H9 (cell line): ENCODE data around the gene HSPG2. TPM values are rescaled to one million over a fixed set of nuclear protein-coding genes. Genes with fewer than 3 reads are reported as not detected.

Experiments
- DNase-seq: peaks from one replicate; pipeline ENCODE4 v3.0.0-alpha.2; 2017
- H2AFZ ChIP-seq: one replicate; pipeline ENCODE4 v1.6.1; 2013; ENCODE audit warnings: mild to moderate bottlenecking, low read length, control low read depth, moderate library complexity
- H2AK5ac ChIP-seq: 2 replicates; pipeline ENCODE4 v1.6.1; 2013; ENCODE audit warnings: low read length, control low read depth, mixed read lengths; ENCODE audit not compliant: insufficient read length
- H2BK120ac ChIP-seq: one replicate; pipeline ENCODE4 v1.6.1; 2013; ENCODE audit warnings: low read depth, mild to moderate bottlenecking, low read length, control low read depth, inconsistent platforms; ENCODE audit not compliant: poor library complexity, severe bottlenecking
- H2BK12ac ChIP-seq: 2 replicates; pipeline ENCODE4 v1.6.1; 2013; ENCODE audit warnings: low read length, control low read depth, mixed read lengths, low read depth; ENCODE audit not compliant: insufficient read length
- H2BK15ac ChIP-seq: 2 replicates; pipeline ENCODE4 v1.6.1; 2013; ENCODE audit warnings: low read depth, low read length, control low read depth
- H2BK20ac ChIP-seq: one replicate; pipeline ENCODE4 v1.6.1; 2013; ENCODE audit warnings: low read depth, mild to moderate bottlenecking, low read length, control low read depth, inconsistent platforms; ENCODE audit not compliant: poor library complexity, severe bottlenecking
- H2BK5ac ChIP-seq: 2 replicates; pipeline ENCODE4 v1.6.1; 2013; ENCODE audit warnings: low read length, control low read depth, mixed read lengths; ENCODE audit not compliant: insufficient read length
- H3K14ac ChIP-seq: 2 replicates; pipeline ENCODE4 v1.6.1; 2013; ENCODE audit warnings: low read length, control low read depth; ENCODE audit not compliant: insufficient read depth
- H3K18ac ChIP-seq: 2 replicates; pipeline ENCODE4 v1.6.1; 2013; ENCODE audit warnings: low read depth, mild to moderate bottlenecking, mixed read lengths, low read length, control low read depth; ENCODE audit not compliant: insufficient read length
- H3K23ac ChIP-seq: 2 replicates; pipeline ENCODE4 v1.6.1; 2013; ENCODE audit warnings: low read length, control low read depth, mixed read lengths, low read depth; ENCODE audit not compliant: insufficient read length
- H3K23me2 ChIP-seq: 2 replicates; pipeline ENCODE4 v1.6.1; 2013; ENCODE audit warnings: low read depth, mild to moderate bottlenecking, mixed read lengths, low read length, control low read depth; ENCODE audit not compliant: insufficient read length, poor library complexity, severe bottlenecking
- H3K27ac ChIP-seq: 2 replicates; pipeline ENCODE4 v1.5.1; 2013; ENCODE audit warnings: low read length, control low read depth, mixed read lengths, low read depth; ENCODE audit not compliant: insufficient read length
- H3K27me3 ChIP-seq: 2 replicates; pipeline ENCODE4 v1.6.1; 2013; ENCODE audit warnings: low read length, control low read depth, inconsistent platforms; ENCODE audit not compliant: insufficient read depth
- H3K4ac ChIP-seq: 2 replicates; pipeline ENCODE4 v1.6.1; 2013; ENCODE audit warnings: low read depth, mild to moderate bottlenecking, control low read depth, inconsistent platforms, low read length, moderate library complexity
- H3K4me1 ChIP-seq: 2 replicates; pipeline ENCODE4 v1.6.1; 2013; ENCODE audit warnings: low read length, control low read depth, inconsistent platforms; ENCODE audit not compliant: insufficient read depth
- H3K4me2 ChIP-seq: 2 replicates; pipeline ENCODE4 v1.6.1; 2013; ENCODE audit warnings: low read length, control low read depth, mixed read lengths; ENCODE audit not compliant: insufficient read length, insufficient read depth
- H3K56ac ChIP-seq: 2 replicates; pipeline ENCODE4 v1.6.1; 2013; ENCODE audit warnings: low read depth, mild to moderate bottlenecking, mixed read lengths, low read length, control low read depth; ENCODE audit not compliant: insufficient read length
- H3K79me1 ChIP-seq: 2 replicates; pipeline ENCODE4 v1.6.1; 2013; ENCODE audit warnings: low read depth, mild to moderate bottlenecking, moderate library complexity, low read length, control low read depth, inconsistent platforms; ENCODE audit not compliant: insufficient read depth, poor library complexity, severe bottlenecking
- H3K79me2 ChIP-seq: 2 replicates; pipeline ENCODE4 v1.6.1; 2013; ENCODE audit warnings: low read length, control low read depth, inconsistent platforms; ENCODE audit not compliant: insufficient read depth
- H3K9ac ChIP-seq: 2 replicates; pipeline ENCODE4 v1.6.1; 2013; ENCODE audit warnings: low read length, control low read depth, mixed read lengths; ENCODE audit not compliant: insufficient read length; ENCODE audit errors: extremely low read depth
- H3K9me3 ChIP-seq: one replicate; pipeline ENCODE4 v1.6.1; 2013; ENCODE audit warnings: low read depth, low read length, inconsistent platforms; ENCODE audit not compliant: control insufficient read depth
- H3T11ph ChIP-seq: one replicate; pipeline ENCODE4 v1.6.1; 2013; ENCODE audit warnings: mild to moderate bottlenecking, low read length, control low read depth, inconsistent platforms
- H4K20me1 ChIP-seq: one replicate; pipeline ENCODE4 v1.6.1; 2013; ENCODE audit not compliant: control insufficient read depth, insufficient read length, insufficient read depth
- H4K5ac ChIP-seq: 2 replicates; pipeline ENCODE4 v1.6.1; 2013; ENCODE audit warnings: low read depth, mild to moderate bottlenecking, mixed read lengths, low read length, control low read depth; ENCODE audit not compliant: insufficient read length
- H4K8ac ChIP-seq: replicated peaks from 2 replicates; pipeline ENCODE4 v1.6.1; 2013; ENCODE audit warnings: low read length, control low read depth, mixed read lengths, low read depth; ENCODE audit not compliant: insufficient read length
- H4K91ac ChIP-seq: 2 replicates; pipeline ENCODE4 v1.6.1; 2013; ENCODE audit warnings: low read depth, mild to moderate bottlenecking, moderate library complexity, mixed read lengths, low read length, control low read depth; ENCODE audit not compliant: insufficient read length
- H3K27ac Mint-ChIP-seq, 3 experiments: 2 replicates in 2 of 3; 3 replicates in 1 of 3; pipeline ENCODE4 v1.8.0; 2020 to 2021; ENCODE audit warnings: mixed read lengths in 3 of 3, mild to moderate bottlenecking in 1 of 3, moderate library complexity in 1 of 3
- H3K27me3 Mint-ChIP-seq: 2 replicates; pipeline ENCODE4 v1.8.0; 2021; ENCODE audit warnings: low read depth, mild to moderate bottlenecking, moderate library complexity, mixed read lengths
- H3K36me3 Mint-ChIP-seq, 3 experiments: 2 replicates in 2 of 3; 3 replicates in 1 of 3; pipeline ENCODE4 v1.8.0; 2020 to 2021; ENCODE audit warnings: low read depth in 3 of 3, mixed read lengths in 3 of 3; ENCODE audit not compliant: insufficient read depth in 1 of 3
- H3K4me1 Mint-ChIP-seq, 2 experiments: 2 replicates each; pipeline ENCODE4 v1.8.0; 2020; ENCODE audit warnings: mixed read lengths in 2 of 2
- H3K4me3 Mint-ChIP-seq, 2 experiments: 2 replicates in 1 of 2; 3 replicates in 1 of 2; pipeline ENCODE4 v1.8.0; 2020 to 2021; ENCODE audit warnings: mild to moderate bottlenecking in 2 of 2, mixed read lengths in 2 of 2, moderate library complexity in 1 of 2
- H3K9me3 Mint-ChIP-seq, 2 experiments: 2 replicates in 1 of 2; 3 replicates in 1 of 2; pipeline ENCODE4 v1.8.0; 2020; ENCODE audit warnings: mild to moderate bottlenecking in 2 of 2, mixed read lengths in 2 of 2, moderate library complexity in 1 of 2
- CTCF ChIP-seq: fragments of 200-600 bp; sonication (generic); conservative IDR thresholded peaks from 3 replicates; pipeline ENCODE4 v1.8.0; 2021; ENCODE audit warnings: antibody characterized with exemption, mild to moderate bottlenecking
- WGBS: extraction: QIAGEN DNeasy Blood & Tissue Kit; methylation state at CpG from one replicate; pipeline ENCODE4 v1.1.7; 2013; ENCODE audit warnings: missing lambda C conversion rate, low lambda C conversion rate, mixed read lengths; ENCODE audit not compliant: insufficient read length; ENCODE audit errors: extremely low coverage; 5-methylcytosine and 5-hydroxymethylcytosine counted together
- total RNA-seq: library from RNA; stranded (reverse); gene quantifications from 2 replicates; pipeline ENCODE4 v1.2.1, GENCODE V29; 2021

The HSPG2 gene
- total RNA-seq, 1 experiment from 2014 or later, result 90.0 TPM

- no peak overlapping the region for H2BK5ac ChIP-seq
- no peak for DNase-seq
- no peaks in the 10 kb centered on the region for H3K23me2 ChIP-seq
- H4K5ac ChIP-seq, result no peak overlapping the region
- no peak overlapping the region for H3K4me3 Mint-ChIP-seq
- H3K9me3 ChIP-seq, result no peaks in the 10 kb centered on the region
- no peaks in the 10 kb centered on the region for H3K27me3 Mint-ChIP-seq
- no peak for TF ChIP-seq CTCF
- H3K79me1 ChIP-seq, result no peaks in the 10 kb centered on the region
- H3K4me1 ChIP-seq, result no peaks in the 10 kb centered on the region
- no peak overlapping the region for H2BK12ac ChIP-seq
- H3K18ac ChIP-seq, result no peak overlapping the region
- WGBS, result no CpG with 5 or more reads among the region's 26 CpGs
- no peak overlapping the region for H3K14ac ChIP-seq
- no peak overlapping the region for H3K4ac ChIP-seq
- no peaks in the 10 kb centered on the region for H4K20me1 ChIP-seq
- no peak overlapping the region for H2BK15ac ChIP-seq
- peaks cover 9 to 31% of the 10 kb centered on the region in 2 experiments for H3K4me1 Mint-ChIP-seq
- H2AK5ac ChIP-seq, result no peak overlapping the region
- H3K56ac ChIP-seq, result no peak overlapping the region
- no peak overlapping the region for H2BK120ac ChIP-seq
- H4K91ac ChIP-seq, result no peak overlapping the region
- H2BK20ac ChIP-seq, result no peak overlapping the region
- H3K27ac Mint-ChIP-seq, result peak overlapping the region; percentile 58 to 90 (median 74); a peak in 5 of 7 replicates
- no peak overlapping the region for H3K4me2 ChIP-seq
- H3K36me3 Mint-ChIP-seq, result peaks cover 0 to 4% (median 2%) of the 10 kb centered on the region in 3 experiments; a peak in 5 of 7 replicates
- no peak overlapping the region for H4K8ac ChIP-seq
- no peaks in the 10 kb centered on the region for H3K79me2 ChIP-seq
- H3T11ph ChIP-seq, result no peak overlapping the region
- no peak overlapping the region for H2AFZ ChIP-seq
- H3K27me3 ChIP-seq, result no peaks in the 10 kb centered on the region
- no peak overlapping the region for H3K23ac ChIP-seq
- H3K27ac ChIP-seq, result no peak overlapping the region
- H3K9me3 Mint-ChIP-seq, result no peaks in the 10 kb centered on the region
- H3K9ac ChIP-seq, result no peak overlapping the region
These were observed 33.3 kb downstream of the HSPG2 start for GRCh38 chr1:21903638-21904453.
